ENCODE measurements around the gene TMEM154.
A peak's percentile ranks its signal among the peaks of the same experiment; 100 is the strongest.

The TMEM154 gene

GRCh38 chr4:152581536-152582160 lies 98.1 kb downstream of the TMEM154 start:
- Histone ChIP-seq H2AFZ (ENCODE audit: low read depth, low read length) (no peak overlapping the region), H2BK12ac (ENCODE audit: low read length in 2 of 2) (no peak overlapping the region), H3K36me3 (ENCODE audit: control insufficient read depth in 1 of 2, insufficient read depth in 2 of 2, low read depth in 1 of 2, low read length in 2 of 2) (no peaks in the 10 kb centered on the region), H3K14ac (ENCODE audit: low read length in 2 of 2) (no peak overlapping the region), H3K9ac (ENCODE audit: low read length) (no peak overlapping the region), H3K79me1 (replicated peaks; ENCODE audit: low read length, poor library complexity, severe bottlenecking) (no peaks in the 10 kb centered on the region), H3K4me1 (ENCODE audit: control insufficient read depth, insufficient read depth, low read depth, low read length) (no peaks in the 10 kb centered on the region), H2AK5ac (ENCODE audit: low read length, severe bottlenecking) (no peak overlapping the region), H3K4ac (ENCODE audit: low read depth in 1 of 2, low read length in 2 of 2) (no peak overlapping the region), H2BK15ac (ENCODE audit: low read depth, poor library complexity, severe bottlenecking) (no peak overlapping the region), H3K27ac (ENCODE audit: low read length, poor library complexity, severe bottlenecking) (no peak overlapping the region), H3K18ac (ENCODE audit: low read depth in 1 of 2, low read length in 2 of 2) (no peak overlapping the region), H3K4me2 (ENCODE audit: low read length, poor library complexity, severe bottlenecking) (no peak overlapping the region), H3K9me3 (ENCODE audit: control insufficient read depth, low read length) (no peaks in the 10 kb centered on the region), H4K91ac (ENCODE audit: low read length) (no peak overlapping the region), H3K23ac (ENCODE audit: low read length in 2 of 2) (no peak overlapping the region), H3K27me3 (ENCODE audit: control insufficient read depth in 1 of 2, insufficient read depth in 1 of 2, low read length in 2 of 2) (peaks cover 0 to 8% of the 10 kb centered on the region in 2 experiments), H2BK5ac (ENCODE audit: low read depth, low read length, poor library complexity, severe bottlenecking) (no peak overlapping the region), H3K4me3 (ENCODE audit: insufficient read depth in 1 of 2, low read depth in 1 of 2, low read length in 2 of 2) (no peak overlapping the region), H4K8ac (ENCODE audit: low read length) (no peak overlapping the region), H2BK120ac (ENCODE audit: low read depth, low read length) (no peak overlapping the region)
- WGBS: 68% methylated on average over 1 of the region's 3 CpGs
- peak; percentile 32 for DNase-seq

- WGBS: 91% methylated on average over 6 of the region's 6 CpGs
- Histone ChIP-seq H3K18ac (ENCODE audit: low read depth in 1 of 2, low read length in 2 of 2) (no peak overlapping the region), H2AK5ac (ENCODE audit: low read length, severe bottlenecking) (no peak overlapping the region), H3K36me3 (ENCODE audit: control insufficient read depth in 1 of 2, insufficient read depth in 2 of 2, low read depth in 1 of 2, low read length in 2 of 2) (no peaks in the 10 kb centered on the region), H3K27me3 (ENCODE audit: control insufficient read depth in 1 of 2, insufficient read depth in 1 of 2, low read length in 2 of 2) (no peaks in the 10 kb centered on the region), H3K4ac (ENCODE audit: low read depth in 1 of 2, low read length in 2 of 2) (no peak overlapping the region), H2BK120ac (ENCODE audit: low read depth, low read length) (no peak overlapping the region), H3K9ac (ENCODE audit: low read length) (no peak overlapping the region), H4K8ac (ENCODE audit: low read length) (no peak overlapping the region), H3K23ac (ENCODE audit: low read length in 2 of 2) (no peak overlapping the region), H3K4me2 (ENCODE audit: low read length, poor library complexity, severe bottlenecking) (no peak overlapping the region), H3K27ac (ENCODE audit: low read length, poor library complexity, severe bottlenecking) (no peak overlapping the region), H3K4me1 (ENCODE audit: control insufficient read depth, insufficient read depth, low read depth, low read length) (no peaks in the 10 kb centered on the region), H3K4me3 (ENCODE audit: insufficient read depth in 1 of 2, low read depth in 1 of 2, low read length in 2 of 2) (no peak overlapping the region), H2AFZ (ENCODE audit: low read depth, low read length) (no peak overlapping the region), H3K14ac (ENCODE audit: low read length in 2 of 2) (no peak overlapping the region), H3K79me1 (replicated peaks; ENCODE audit: low read length, poor library complexity, severe bottlenecking) (no peaks in the 10 kb centered on the region), H4K91ac (ENCODE audit: low read length) (no peak overlapping the region), H2BK5ac (ENCODE audit: low read depth, low read length, poor library complexity, severe bottlenecking) (no peak overlapping the region), H2BK12ac (ENCODE audit: low read length in 2 of 2) (peak overlapping the region in 1 of 2 experiments; percentile 18), H2BK15ac (ENCODE audit: low read depth, poor library complexity, severe bottlenecking) (no peak overlapping the region), H3K9me3 (ENCODE audit: control insufficient read depth, low read length) (no peaks in the 10 kb centered on the region)
- DNase-seq: no peak
Observed at GRCh38 chr4:152579916-152580315, 99.9 kb downstream of the TMEM154 start.

DNA sequence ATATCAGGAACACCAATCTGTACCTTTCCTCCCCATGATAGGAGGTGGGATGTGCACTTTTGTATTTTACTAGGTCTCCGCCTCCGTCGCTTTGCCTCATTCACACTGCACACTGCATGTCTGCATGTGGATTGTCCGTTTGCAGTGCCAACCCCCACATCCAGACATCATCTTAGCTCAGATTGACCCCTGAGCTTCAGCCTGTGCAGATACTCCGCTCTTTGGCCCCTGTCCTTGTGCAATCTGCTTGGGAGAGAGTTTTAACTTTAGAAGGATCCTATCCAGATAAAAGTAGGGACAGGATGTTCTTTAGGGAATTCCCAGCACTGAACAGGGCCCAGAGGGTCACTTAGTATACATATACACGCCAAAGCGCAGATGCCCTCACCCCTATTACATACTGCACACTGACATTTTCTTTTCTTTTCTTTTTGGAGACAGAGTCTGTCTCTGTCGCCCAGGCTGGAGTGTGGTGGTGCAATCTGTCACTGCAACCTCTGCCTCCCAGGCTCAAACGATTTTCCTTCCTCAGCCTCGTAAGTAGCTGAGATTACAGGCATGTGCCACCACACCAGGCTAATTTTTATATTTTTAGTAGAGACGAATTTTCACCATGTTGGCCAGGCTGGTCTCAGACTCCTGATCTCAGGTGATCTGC lies 100.6 kb downstream of the TMEM154 start:
- Histone ChIP-seq H3K23ac (ENCODE audit: low read length in 2 of 2) (no peak overlapping the region), H4K8ac (ENCODE audit: low read length) (no peak overlapping the region)

GRCh38 chr4:152578670-152579069 lies 101.1 kb downstream of the TMEM154 start:
- Histone ChIP-seq H4K8ac (ENCODE audit: low read length) (no peak overlapping the region), H2AK5ac (ENCODE audit: low read length, severe bottlenecking) (no peak overlapping the region), H2BK5ac (ENCODE audit: low read depth, low read length, poor library complexity, severe bottlenecking) (no peak overlapping the region), H2BK15ac (ENCODE audit: low read depth, poor library complexity, severe bottlenecking) (no peak overlapping the region), H3K27me3 (ENCODE audit: control insufficient read depth in 1 of 2, insufficient read depth in 1 of 2, low read length in 2 of 2) (no peaks in the 10 kb centered on the region), H2AFZ (ENCODE audit: low read depth, low read length) (no peak overlapping the region), H3K4ac (ENCODE audit: low read depth in 1 of 2, low read length in 2 of 2) (no peak overlapping the region), H4K91ac (ENCODE audit: low read length) (no peak overlapping the region), H3K36me3 (ENCODE audit: control insufficient read depth in 1 of 2, insufficient read depth in 2 of 2, low read depth in 1 of 2, low read length in 2 of 2) (no peaks in the 10 kb centered on the region), H3K4me3 (ENCODE audit: insufficient read depth in 1 of 2, low read depth in 1 of 2, low read length in 2 of 2) (no peak overlapping the region), H3K18ac (ENCODE audit: low read depth in 1 of 2, low read length in 2 of 2) (no peak overlapping the region), H2BK12ac (ENCODE audit: low read length in 2 of 2) (no peak overlapping the region), H3K23ac (ENCODE audit: low read length in 2 of 2) (no peak overlapping the region), H3K4me2 (ENCODE audit: low read length, poor library complexity, severe bottlenecking) (no peak overlapping the region), H3K14ac (ENCODE audit: low read length in 2 of 2) (no peak overlapping the region), H3K79me1 (replicated peaks; ENCODE audit: low read length, poor library complexity, severe bottlenecking) (no peaks in the 10 kb centered on the region), H3K9ac (ENCODE audit: low read length) (no peak overlapping the region), H3K4me1 (ENCODE audit: control insufficient read depth, insufficient read depth, low read depth, low read length) (no peaks in the 10 kb centered on the region), H3K9me3 (ENCODE audit: control insufficient read depth, low read length) (no peaks in the 10 kb centered on the region), H2BK120ac (ENCODE audit: low read depth, low read length) (no peak overlapping the region), H3K27ac (ENCODE audit: low read length, poor library complexity, severe bottlenecking) (no peak overlapping the region)
- WGBS: 63% methylated on average over 1 of the region's 1 CpG
- no peak for DNase-seq

More for the DNA sequence above, 100.6 kb downstream of the TMEM154 start:
- no peak for DNase-seq
- no peak overlapping the region for H3K27ac ChIP-seq (ENCODE audit: low read length, poor library complexity, severe bottlenecking)
- H3K79me1 ChIP-seq (replicated peaks; ENCODE audit: low read length, poor library complexity, severe bottlenecking): no peaks in the 10 kb centered on the region
- no peak overlapping the region for H3K18ac ChIP-seq (ENCODE audit: low read depth in 1 of 2, low read length in 2 of 2)
- no peak overlapping the region for H2AFZ ChIP-seq (ENCODE audit: low read depth, low read length)
- no peak overlapping the region for H3K4me2 ChIP-seq (ENCODE audit: low read length, poor library complexity, severe bottlenecking)
- H2BK12ac ChIP-seq (ENCODE audit: low read length in 2 of 2): no peak overlapping the region
- H3K9me3 ChIP-seq (ENCODE audit: control insufficient read depth, low read length): no peaks in the 10 kb centered on the region
- no peak overlapping the region for H2BK15ac ChIP-seq (ENCODE audit: low read depth, poor library complexity, severe bottlenecking)
- H3K4me1 ChIP-seq (ENCODE audit: control insufficient read depth, insufficient read depth, low read depth, low read length): no peaks in the 10 kb centered on the region
- H3K4ac ChIP-seq (ENCODE audit: low read depth in 1 of 2, low read length in 2 of 2): no peak overlapping the region
- no peak overlapping the region for H4K91ac ChIP-seq (ENCODE audit: low read length)
- 89% methylated on average over 11 of the region's 11 CpGs for WGBS
- no peak overlapping the region for H3K4me3 ChIP-seq (ENCODE audit: insufficient read depth in 1 of 2, low read depth in 1 of 2, low read length in 2 of 2)
- peak overlapping the region in 1 of 2 experiments; percentile 53 for H3K14ac ChIP-seq (ENCODE audit: low read length in 2 of 2)
- H3K27me3 ChIP-seq (ENCODE audit: control insufficient read depth in 1 of 2, insufficient read depth in 1 of 2, low read length in 2 of 2): no peaks in the 10 kb centered on the region
- no peaks in the 10 kb centered on the region for H3K36me3 ChIP-seq (ENCODE audit: control insufficient read depth in 1 of 2, insufficient read depth in 2 of 2, low read depth in 1 of 2, low read length in 2 of 2)
- no peak overlapping the region for H3K9ac ChIP-seq (ENCODE audit: low read length)
- no peak overlapping the region for H2BK120ac ChIP-seq (ENCODE audit: low read depth, low read length)
- H2AK5ac ChIP-seq (ENCODE audit: low read length, severe bottlenecking): no peak overlapping the region
- no peak overlapping the region for H2BK5ac ChIP-seq (ENCODE audit: low read depth, low read length, poor library complexity, severe bottlenecking)
